ENCODE measurements around the gene STXBP5. TPM values are rescaled to one million over a fixed set of nuclear protein-coding genes. Genes with fewer than 3 reads are reported as not detected.

STXBP5 gene
- total RNA-seq, 1 experiment from 2014 or later = 11.6 TPM

DNA sequence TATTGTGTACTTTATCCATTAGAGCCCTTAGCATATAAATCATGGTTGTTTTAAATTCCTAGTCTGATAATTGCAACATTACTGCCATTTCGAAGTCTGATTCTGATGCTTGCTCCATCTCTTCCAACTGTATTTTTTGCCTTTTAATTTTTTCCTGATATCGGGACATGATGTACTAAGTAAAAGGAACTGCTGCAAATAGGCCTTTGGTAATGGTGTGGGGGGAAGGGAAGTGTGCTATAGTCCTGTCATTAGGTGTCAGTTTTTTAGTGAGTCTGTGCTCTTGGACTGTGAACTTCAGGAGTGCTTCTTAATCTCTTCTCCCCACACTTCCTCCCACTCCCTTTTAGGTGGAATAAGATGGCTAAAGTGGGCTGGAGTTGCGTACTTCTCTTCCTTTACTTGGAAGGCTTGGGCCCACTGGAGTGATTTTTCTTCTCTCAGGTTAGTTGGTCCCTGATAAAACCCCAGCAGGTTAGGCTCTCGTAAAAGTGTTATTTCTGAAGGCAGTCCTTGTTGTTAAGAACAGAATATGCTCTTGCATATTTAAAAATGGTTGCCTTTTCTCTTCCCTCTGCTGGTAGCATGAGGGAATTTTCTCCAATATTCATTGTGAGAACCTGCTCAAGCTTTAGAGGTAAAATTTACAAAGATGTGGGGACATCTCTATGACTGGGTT lies 18.1 kb downstream of the STXBP5 start:
- WGBS (ENCODE audit: extremely low coverage, insufficient read length, low lambda C conversion rate) = no CpG with 5 or more reads among the region's 4 CpGs
- Histone ChIP-seq H3K4me1 (ENCODE audit: insufficient read depth, low read length) (peaks cover 6% of the 10 kb centered on the region; the same call in 1 of the 2 replicates), H3K23me2 (ENCODE audit: insufficient read length, low read depth, low read length, poor library complexity, severe bottlenecking) (no peaks in the 10 kb centered on the region), H3K9ac (ENCODE audit: extremely low read depth, insufficient read length, low read length) (no peak overlapping the region), H3K23ac (ENCODE audit: insufficient read length, low read depth, low read length) (no peak overlapping the region), H3K79me2 (ENCODE audit: insufficient read depth, low read length) (no peaks in the 10 kb centered on the region), H2BK5ac (ENCODE audit: insufficient read length, low read length) (no peak overlapping the region), H2BK120ac (ENCODE audit: low read depth, low read length, poor library complexity, severe bottlenecking) (no peak overlapping the region), H2AK5ac (ENCODE audit: insufficient read length, low read length) (no peak overlapping the region), H4K5ac (ENCODE audit: insufficient read length, low read depth, low read length) (no peak overlapping the region), H3K27me3 (ENCODE audit: insufficient read depth, low read length) (no peaks in the 10 kb centered on the region), H2BK20ac (ENCODE audit: low read depth, low read length, poor library complexity, severe bottlenecking) (no peak overlapping the region), H3K9me3 (ENCODE audit: control insufficient read depth, low read depth, low read length) (no peaks in the 10 kb centered on the region), H3K4me2 (ENCODE audit: insufficient read depth, insufficient read length, low read length) (no peak overlapping the region), H3T11ph (ENCODE audit: low read length) (no peak overlapping the region), H3K56ac (ENCODE audit: insufficient read length, low read depth, low read length) (no peak overlapping the region), H3K79me1 (ENCODE audit: insufficient read depth, low read depth, low read length, poor library complexity, severe bottlenecking) (no peaks in the 10 kb centered on the region), H4K8ac (replicated peaks; ENCODE audit: insufficient read length, low read depth, low read length) (no peak overlapping the region), H2BK15ac (ENCODE audit: low read depth, low read length) (no peak overlapping the region), H3K14ac (ENCODE audit: insufficient read depth, low read length) (no peak overlapping the region), H2BK12ac (ENCODE audit: insufficient read length, low read depth, low read length) (no peak overlapping the region), H2AFZ (ENCODE audit: low read length) (no peak overlapping the region), H3K27ac (ENCODE audit: insufficient read length, low read depth, low read length) (no peak overlapping the region), H3K18ac (ENCODE audit: insufficient read length, low read depth, low read length) (no peak overlapping the region), H4K91ac (ENCODE audit: insufficient read length, low read depth, low read length) (no peak overlapping the region), H4K20me1 (ENCODE audit: control insufficient read depth, insufficient read depth, insufficient read length) (no peaks in the 10 kb centered on the region), H3K4ac (ENCODE audit: low read depth, low read length) (no peak overlapping the region)
- no peak overlapping the region for H3K4me3 Mint-ChIP-seq
- DNase-seq = no peak
- no peaks in the 10 kb centered on the region for H3K27me3 Mint-ChIP-seq (ENCODE audit: low read depth)
- peaks cover 0 to 2% (median 0%) of the 10 kb centered on the region in 3 experiments; a peak in 1 of 7 replicates for H3K36me3 Mint-ChIP-seq (ENCODE audit: insufficient read depth in 1 of 3, low read depth in 3 of 3)
- peaks cover 9 to 16% of the 10 kb centered on the region in 2 experiments for H3K4me1 Mint-ChIP-seq
- no peaks in the 10 kb centered on the region for H3K9me3 Mint-ChIP-seq
- peak overlapping the region; percentile 39 to 68 (median 55); a peak in 4 of 7 replicates for H3K27ac Mint-ChIP-seq
- peak; percentile 63 for TF ChIP-seq CTCF (conservative IDR thresholded peaks at IDR 0.05)

All from H9 (cell line).